MG63 (cell line): Measurements from ENCODE around the gene MKI67. TPM values are rescaled to one million over a fixed set of nuclear protein-coding genes. Genes with fewer than 3 reads are reported as not detected.

Experiments
- DNase-seq: peaks from one replicate; pipeline ENCODE4 v3.0.0-alpha.2; 2020
- H3K27me3 ChIP-seq: fragments of 250-450 bp; sonication (Bioruptor Pico); 2 replicates; pipeline ENCODE4 v1.5.1; 2020; ENCODE audit warnings: mild to moderate bottlenecking, moderate library complexity
- H3K36me3 ChIP-seq: fragments of 250-450 bp; sonication (Bioruptor Pico); 2 replicates; pipeline ENCODE4 v1.5.1; 2020; ENCODE audit warnings: mild to moderate bottlenecking, moderate library complexity
- H3K4me3 ChIP-seq: fragments of 250-450 bp; sonication (Bioruptor Pico); 2 replicates; pipeline ENCODE4 v1.5.1; 2020; ENCODE audit warnings: mild to moderate bottlenecking, moderate library complexity
- H3K9me3 ChIP-seq: fragments of 250-450 bp; sonication (Bioruptor Pico); 2 replicates; pipeline ENCODE4 v1.5.1; 2020; ENCODE audit warnings: mild to moderate bottlenecking, moderate library complexity
- total RNA-seq: library from RNA; depleted of rRNA; stranded (reverse); fragments of >200 nt; shearing (Covaris generic); gene quantifications from 2 replicates; pipeline ENCODE4 v1.2.3, GENCODE V29; 2014; ENCODE audit warnings: low replicate concordance

MKI67 gene
- total RNA-seq, 1 experiment from 2014 or later = 17.9 TPM

GRCh38 chr10:128056303-128057050, 69.7 kb downstream of the MKI67 start:
- Histone ChIP-seq H3K36me3 (no peaks in the 10 kb centered on the region), H3K9me3 (no peaks in the 10 kb centered on the region), H3K27me3 (no peaks in the 10 kb centered on the region), H3K4me3 (no peak overlapping the region)
- no peak for DNase-seq

- Histone ChIP-seq H3K4me3 (no peak overlapping the region), H3K27me3 (no peaks in the 10 kb centered on the region), H3K36me3 (no peaks in the 10 kb centered on the region), H3K9me3 (no peaks in the 10 kb centered on the region)
- DNase-seq = no peak
These were observed 71.0 kb downstream of the MKI67 start for GRCh38 chr10:128055061-128055868.

- Histone ChIP-seq H3K27me3 (no peaks in the 10 kb centered on the region), H3K4me3 (no peak overlapping the region), H3K36me3 (no peaks in the 10 kb centered on the region), H3K9me3 (no peaks in the 10 kb centered on the region)
- DNase-seq = no peak
These were observed 71.9 kb downstream of the MKI67 start for GRCh38 chr10:128054163-128054970.

GRCh38 chr10:128053356-128053755, 72.9 kb downstream of the MKI67 start:
- no peak overlapping the region for H3K4me3 ChIP-seq
- H3K9me3 ChIP-seq = no peaks in the 10 kb centered on the region
- H3K27me3 ChIP-seq = no peaks in the 10 kb centered on the region

GRCh38 chr10:128052696-128053095, 73.5 kb downstream of the MKI67 start:
- H3K36me3 ChIP-seq = no peaks in the 10 kb centered on the region
- no peak overlapping the region for H3K4me3 ChIP-seq
- H3K9me3 ChIP-seq = no peaks in the 10 kb centered on the region
- no peak for DNase-seq
- no peaks in the 10 kb centered on the region for H3K27me3 ChIP-seq

More at GRCh38 chr10:128053356-128053755, 72.9 kb downstream of the MKI67 start:
- no peak for DNase-seq
- H3K36me3 ChIP-seq = no peaks in the 10 kb centered on the region

- no peaks in the 10 kb centered on the region for H3K9me3 ChIP-seq
- no peaks in the 10 kb centered on the region for H3K36me3 ChIP-seq
- H3K27me3 ChIP-seq = no peaks in the 10 kb centered on the region
- H3K4me3 ChIP-seq = no peak overlapping the region
- no peak for DNase-seq
These were observed 74.7 kb downstream of the MKI67 start for GRCh38 chr10:128051548-128051947.

- no peak for DNase-seq
- Histone ChIP-seq H3K27me3 (no peaks in the 10 kb centered on the region), H3K36me3 (no peaks in the 10 kb centered on the region), H3K4me3 (no peak overlapping the region), H3K9me3 (no peaks in the 10 kb centered on the region)
These were observed 75.3 kb downstream of the MKI67 start for GRCh38 chr10:128050936-128051335.

- DNase-seq = no peak
- no peaks in the 10 kb centered on the region for H3K27me3 ChIP-seq
- H3K36me3 ChIP-seq = no peaks in the 10 kb centered on the region
- H3K9me3 ChIP-seq = no peaks in the 10 kb centered on the region
- no peak overlapping the region for H3K4me3 ChIP-seq
These were observed 76.1 kb downstream of the MKI67 start for GRCh38 chr10:128050121-128050516.

GRCh38 chr10:128049226-128050120, 76.8 kb downstream of the MKI67 start:
- no peak for DNase-seq
- Histone ChIP-seq H3K36me3 (no peaks in the 10 kb centered on the region), H3K9me3 (no peaks in the 10 kb centered on the region), H3K4me3 (no peak overlapping the region), H3K27me3 (no peaks in the 10 kb centered on the region)

- H3K9me3 ChIP-seq = no peaks in the 10 kb centered on the region
- no peak overlapping the region for H3K4me3 ChIP-seq
- no peaks in the 10 kb centered on the region for H3K27me3 ChIP-seq
- no peaks in the 10 kb centered on the region for H3K36me3 ChIP-seq
- DNase-seq = no peak
These were observed 77.4 kb downstream of the MKI67 start for GRCh38 chr10:128048819-128049210.

- H3K4me3 ChIP-seq = no peak overlapping the region
- H3K27me3 ChIP-seq = no peaks in the 10 kb centered on the region
- no peaks in the 10 kb centered on the region for H3K36me3 ChIP-seq
- H3K9me3 ChIP-seq = no peaks in the 10 kb centered on the region
- no peak for DNase-seq
These were observed 78.0 kb downstream of the MKI67 start for GRCh38 chr10:128047991-128048818.

GRCh38 chr10:128047351-128047750, 78.9 kb downstream of the MKI67 start:
- Histone ChIP-seq H3K36me3 (no peaks in the 10 kb centered on the region), H3K4me3 (no peak overlapping the region), H3K9me3 (no peaks in the 10 kb centered on the region), H3K27me3 (no peaks in the 10 kb centered on the region)
- no peak for DNase-seq

GRCh38 chr10:128046953-128047290, 79.3 kb downstream of the MKI67 start:
- H3K36me3 ChIP-seq = no peaks in the 10 kb centered on the region
- no peaks in the 10 kb centered on the region for H3K27me3 ChIP-seq
- no peak for DNase-seq
- H3K4me3 ChIP-seq = no peak overlapping the region
- no peaks in the 10 kb centered on the region for H3K9me3 ChIP-seq
